GM19035 (cell line): Measurements from ENCODE around the gene MARCHF10.
"Not testable (repeated sequence)": the region's sequence is repeated elsewhere in the genome, so short reads cannot be mapped to it uniquely, and the experiment has no call there.

Experiments
- ATAC-seq: cut with Tn5 transposase; IDR thresholded peaks from one replicate; pipeline ENCODE4 v1.9.1; 2021; ENCODE audit not compliant: unreplicated experiment

MARCHF10 gene

GRCh38 chr17:62807812-62808575 lies at the start of gene MARCHF10:
Gene MARCHF10 (minus strand): TSS chr17:62808314. CDS start chr17:62801735, 6,579 bp downstream.
- no peak for ATAC-seq

GRCh38 chr17:62857526-62857925 lies 49.4 kb upstream of the MARCHF10 start:
- no peak for ATAC-seq

GRCh38 chr17:62856594-62856993 lies 48.5 kb upstream of the MARCHF10 start:
- ATAC-seq = no peak

- ATAC-seq = no peak
Observed at GRCh38 chr17:62855156-62855555, 47.0 kb upstream of the MARCHF10 start.

GRCh38 chr17:62854098-62854680 lies 46.1 kb upstream of the MARCHF10 start:
- ATAC-seq = no peak

GRCh38 chr17:62852195-62852594 lies 44.1 kb upstream of the MARCHF10 start:
- no peak for ATAC-seq

- not testable (repeated sequence) for ATAC-seq
Observed at GRCh38 chr17:62849591-62850415, 41.7 kb upstream of the MARCHF10 start.

GRCh38 chr17:62848334-62848733 lies 40.2 kb upstream of the MARCHF10 start:
- no peak for ATAC-seq

GRCh38 chr17:62847426-62847825 lies 39.3 kb upstream of the MARCHF10 start:
- no peak for ATAC-seq

GRCh38 chr17:62840871-62841270 lies 32.8 kb upstream of the MARCHF10 start:
- no peak for ATAC-seq

GRCh38 chr17:62833816-62834215 lies 25.7 kb upstream of the MARCHF10 start:
- ATAC-seq = not testable (repeated sequence)

GRCh38 chr17:62832405-62832804 lies 24.3 kb upstream of the MARCHF10 start:
- no peak for ATAC-seq

- ATAC-seq = not testable (repeated sequence)
Observed at GRCh38 chr17:62831066-62831465, 23.0 kb upstream of the MARCHF10 start.

GRCh38 chr17:62827746-62828485 lies 19.8 kb upstream of the MARCHF10 start:
- no peak for ATAC-seq

- ATAC-seq = no peak
Observed at GRCh38 chr17:62826956-62827355, 18.8 kb upstream of the MARCHF10 start.

- no peak for ATAC-seq
Observed at GRCh38 chr17:62825182-62825581, 17.1 kb upstream of the MARCHF10 start.

GRCh38 chr17:62824290-62825131 lies 16.4 kb upstream of the MARCHF10 start:
- no peak for ATAC-seq

GRCh38 chr17:62823111-62823893 lies 15.2 kb upstream of the MARCHF10 start:
- no peak for ATAC-seq
